Central memory CD4-positive, alpha-beta T cell (primary cell): ENCODE results near the gene ACSL6.

Experiments
- DNase-seq: peaks from one replicate; pipeline ENCODE4 v3.0.0; 2022

The ACSL6 gene

GRCh38 chr5:132016721-132017250 lies 5.3 kb upstream of the ACSL6 start:
- DNase-seq, result no peak

GRCh38 chr5:132013711-132014110 lies 2.3 kb upstream of the ACSL6 start:
- DNase-seq, result no peak

- DNase-seq, result no peak
These were observed 1.7 kb upstream of the ACSL6 start for GRCh38 chr5:132013006-132013689.

- no peak for DNase-seq
These were observed 1.0 kb upstream of the ACSL6 start for GRCh38 chr5:132012371-132013005.

- no peak for DNase-seq
These were observed 353 bp downstream of the ACSL6 start for GRCh38 chr5:132010989-132011621.

GRCh38 chr5:132010645-132010988 lies 841 bp downstream of the ACSL6 start:
- no peak for DNase-seq

- no peak for DNase-seq
These were observed 1.6 kb downstream of the ACSL6 start for GRCh38 chr5:132009706-132010405.

GRCh38 chr5:132008961-132009680 lies 2.3 kb downstream of the ACSL6 start:
- no peak for DNase-seq

GRCh38 chr5:132008163-132008473 lies 3.3 kb downstream of the ACSL6 start:
- no peak for DNase-seq

- DNase-seq, result peak; percentile 60
These were observed 3.9 kb downstream of the ACSL6 start for GRCh38 chr5:132007399-132008162.

- DNase-seq, result no peak
These were observed 4.9 kb downstream of the ACSL6 start for GRCh38 chr5:132006331-132007120.

GRCh38 chr5:132005591-132005990 lies 5.9 kb downstream of the ACSL6 start:
- DNase-seq, result no peak

- DNase-seq, result no peak
These were observed 7.5 kb downstream of the ACSL6 start for GRCh38 chr5:132003982-132004381.

- DNase-seq, result no peak
These were observed 8.2 kb downstream of the ACSL6 start for GRCh38 chr5:132003170-132003744.

- DNase-seq, result no peak
These were observed 8.7 kb downstream of the ACSL6 start for GRCh38 chr5:132002757-132003156.

GRCh38 chr5:132001647-132002561 lies 9.6 kb downstream of the ACSL6 start:
- no peak for DNase-seq

- peak; percentile 64 for DNase-seq
These were observed 10.6 kb downstream of the ACSL6 start for GRCh38 chr5:132000677-132001453.

GRCh38 chr5:132000241-132000490 lies 11.3 kb downstream of the ACSL6 start:
- no peak for DNase-seq
